HUES48 (cell line): Measurements from ENCODE around the gene ORC6.

Experiments used
- H3K27ac ChIP-seq: one replicate; pipeline ENCODE4 v1.7.0; 2013; ENCODE audit warnings: low read depth, low read length, inconsistent platforms
- H3K27me3 ChIP-seq: 2 replicates; pipeline ENCODE4 v1.6.1; 2013; ENCODE audit warnings: mild to moderate bottlenecking, low read length; ENCODE audit not compliant: control insufficient read depth, insufficient read depth
- H3K36me3 ChIP-seq: 2 replicates; pipeline ENCODE4 v1.6.1; 2013; ENCODE audit warnings: low read length; ENCODE audit not compliant: control insufficient read depth, insufficient read depth
- H3K4me1 ChIP-seq: 2 replicates; pipeline ENCODE4 v1.6.1; 2013; ENCODE audit warnings: mild to moderate bottlenecking, low read length; ENCODE audit not compliant: control insufficient read depth, insufficient read depth
- H3K4me3 ChIP-seq: 2 replicates; pipeline ENCODE4 v1.5.1; 2013; ENCODE audit warnings: mild to moderate bottlenecking, low read depth, low read length
- H3K9ac ChIP-seq: 2 replicates; pipeline ENCODE4 v1.6.1; 2013; ENCODE audit warnings: mild to moderate bottlenecking, low read depth, low read length, moderate library complexity
- H3K9me3 ChIP-seq: 2 replicates; pipeline ENCODE4 v1.6.1; 2013; ENCODE audit warnings: low read length; ENCODE audit not compliant: control insufficient read depth, insufficient read depth

ORC6 gene

DNA sequence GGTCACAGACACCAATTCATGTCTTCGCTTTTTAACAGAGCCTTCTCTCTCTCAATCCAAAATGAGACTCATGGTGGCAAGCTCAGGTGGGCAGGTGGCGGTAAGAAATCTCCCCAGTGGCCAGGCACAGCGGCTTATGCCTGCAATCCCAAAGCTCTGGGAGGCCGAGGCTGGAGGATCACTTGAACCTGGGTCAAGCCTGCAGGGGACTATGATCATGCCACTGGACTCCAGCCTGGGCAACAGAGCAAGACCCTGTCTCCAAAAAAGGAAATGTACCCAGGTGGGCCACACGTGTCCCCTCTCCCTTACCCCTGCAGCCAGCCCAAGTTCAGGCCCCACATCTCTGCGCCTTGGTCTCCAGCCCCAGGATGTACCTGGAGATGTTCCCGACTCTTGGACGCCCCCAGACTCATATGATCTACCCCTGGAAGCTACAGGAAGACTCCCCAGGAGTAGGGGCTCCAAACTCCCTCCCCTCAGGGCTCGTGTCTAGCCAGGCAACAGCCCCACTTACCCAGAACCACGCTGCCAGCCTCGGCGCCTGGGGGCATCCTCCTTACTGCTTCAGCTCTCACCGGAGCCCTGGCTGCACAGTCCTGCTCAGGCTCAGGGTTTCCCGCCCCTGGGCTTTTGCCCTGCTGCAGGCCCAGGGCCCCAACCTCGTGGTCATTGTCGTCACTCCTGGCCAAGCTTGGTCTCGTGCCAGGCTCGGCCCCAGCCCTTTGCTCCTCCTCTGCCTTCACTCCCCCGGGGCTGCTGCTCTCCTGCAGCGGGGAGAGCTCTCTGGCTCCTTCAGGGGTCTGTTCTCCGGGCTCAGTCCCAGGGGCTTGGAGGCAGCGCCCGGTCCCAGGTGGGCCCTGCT lies 42.5 kb downstream of the ORC6 start:
- H3K4me1 ChIP-seq, result no peaks in the 10 kb centered on the region
- H3K4me3 ChIP-seq, result no peak overlapping the region
- no peaks in the 10 kb centered on the region for H3K27me3 ChIP-seq
- no peak overlapping the region for H3K9ac ChIP-seq
- H3K9me3 ChIP-seq, result no peaks in the 10 kb centered on the region
- no peaks in the 10 kb centered on the region for H3K36me3 ChIP-seq
- no peak overlapping the region for H3K27ac ChIP-seq

DNA sequence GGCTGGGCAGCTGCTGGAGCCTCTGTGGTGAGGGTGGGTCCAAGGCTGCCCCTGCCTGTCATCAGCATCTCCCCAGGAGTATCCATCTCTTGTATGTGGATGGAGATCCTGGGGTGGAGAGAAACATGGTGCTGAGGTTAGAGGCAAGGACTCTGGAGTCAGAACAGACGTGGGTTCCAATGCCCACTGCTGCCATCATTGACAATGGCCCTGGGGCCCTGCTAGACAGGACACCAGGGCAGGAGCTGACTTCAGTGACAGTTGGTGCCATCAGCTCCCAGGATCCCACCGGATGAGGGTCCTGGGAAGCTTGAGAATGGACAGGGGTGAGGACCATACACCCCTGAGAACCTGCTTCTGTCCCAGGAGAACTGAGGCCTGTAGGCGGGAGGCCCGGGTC lies 43.1 kb downstream of the ORC6 start:
- Histone ChIP-seq H3K27me3 (no peaks in the 10 kb centered on the region), H3K4me1 (no peaks in the 10 kb centered on the region), H3K9ac (no peak overlapping the region), H3K27ac (no peak overlapping the region), H3K9me3 (no peaks in the 10 kb centered on the region), H3K4me3 (no peak overlapping the region), H3K36me3 (no peaks in the 10 kb centered on the region)

DNA sequence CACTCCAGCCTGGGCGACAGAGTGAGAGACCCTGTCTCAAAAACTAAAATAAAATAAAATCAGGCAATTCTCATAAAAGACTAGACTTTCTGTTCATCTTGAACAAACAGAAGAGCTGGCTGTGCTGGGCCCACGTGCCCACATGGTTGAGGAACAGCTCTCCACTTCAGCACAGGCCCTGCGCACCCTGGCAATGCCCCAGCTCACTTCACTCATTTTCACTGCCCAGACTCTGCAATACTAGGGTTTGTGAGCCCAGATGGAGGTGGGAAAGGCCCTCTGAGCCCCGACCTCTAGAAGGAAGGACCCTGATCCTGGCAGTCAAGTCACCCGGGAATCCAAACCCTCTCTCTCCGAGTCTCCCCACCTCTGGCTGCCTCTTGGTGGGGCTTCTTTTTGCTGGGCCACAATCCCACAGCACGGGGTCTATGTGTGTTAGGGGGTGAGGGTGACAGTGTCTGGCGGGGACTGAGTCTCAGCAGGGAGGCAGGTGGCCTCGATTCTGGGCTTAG lies 43.9 kb downstream of the ORC6 start:
- Histone ChIP-seq H3K9ac (no peak overlapping the region), H3K27ac (no peak overlapping the region), H3K4me3 (no peak overlapping the region), H3K9me3 (no peaks in the 10 kb centered on the region), H3K36me3 (no peaks in the 10 kb centered on the region), H3K27me3 (no peaks in the 10 kb centered on the region), H3K4me1 (no peaks in the 10 kb centered on the region)

DNA sequence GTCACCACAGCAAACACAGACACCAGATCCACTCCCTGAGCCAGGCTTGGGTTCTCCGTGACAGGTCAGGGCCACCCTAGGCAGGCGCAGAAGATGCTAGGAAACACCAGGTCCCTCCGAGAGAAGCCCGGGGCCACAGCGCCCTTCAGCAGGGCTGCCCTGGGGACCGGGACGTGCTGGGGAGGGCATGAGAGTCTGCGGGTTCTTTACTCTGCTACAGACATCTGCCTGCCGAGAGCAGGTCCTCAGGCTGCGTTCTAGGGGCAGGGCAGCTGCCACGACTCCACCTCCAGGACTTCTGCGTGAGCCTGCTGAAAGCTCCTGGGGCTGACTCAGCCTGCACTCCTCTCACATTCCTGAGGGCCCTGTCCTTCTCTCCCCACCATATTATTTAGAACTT lies 47.2 kb downstream of the ORC6 start:
- Histone ChIP-seq H3K36me3 (no peaks in the 10 kb centered on the region), H3K4me1 (no peaks in the 10 kb centered on the region), H3K9me3 (no peaks in the 10 kb centered on the region), H3K9ac (no peak overlapping the region), H3K27me3 (no peaks in the 10 kb centered on the region), H3K4me3 (no peak overlapping the region), H3K27ac (no peak overlapping the region)

DNA sequence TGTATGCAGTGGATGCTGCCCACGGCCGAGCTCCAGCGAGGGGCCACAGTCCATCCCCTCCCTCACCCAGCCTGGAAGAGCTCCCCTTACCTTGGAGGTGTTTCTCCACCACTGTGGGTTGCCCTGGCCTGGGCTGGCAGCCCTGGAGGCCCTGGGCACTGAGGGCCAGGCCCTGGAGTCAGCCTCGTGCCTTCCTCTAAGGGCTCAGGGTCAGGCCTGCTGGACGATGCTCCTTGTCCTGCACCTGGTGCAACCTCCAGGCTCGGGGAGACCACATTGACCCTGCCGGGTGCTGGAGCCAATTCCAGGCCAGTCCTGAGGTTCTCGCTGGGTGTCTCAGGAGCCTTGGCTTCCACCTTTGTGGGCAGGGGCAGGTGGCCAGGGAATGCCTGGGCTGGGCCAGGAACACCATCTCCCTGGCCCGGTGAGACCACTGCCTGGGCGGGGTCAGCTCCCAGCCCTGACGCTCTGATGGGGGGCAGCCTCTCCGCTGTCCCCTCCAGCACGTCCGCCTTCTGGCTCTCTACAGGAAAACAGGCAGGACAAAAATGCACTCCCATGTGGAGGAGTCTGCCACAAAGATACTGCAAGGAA lies 48.3 kb downstream of the ORC6 start:
- Histone ChIP-seq H3K36me3 (no peaks in the 10 kb centered on the region), H3K9me3 (no peaks in the 10 kb centered on the region), H3K9ac (no peak overlapping the region), H3K27ac (no peak overlapping the region), H3K4me3 (no peak overlapping the region), H3K27me3 (no peaks in the 10 kb centered on the region), H3K4me1 (no peaks in the 10 kb centered on the region)

DNA sequence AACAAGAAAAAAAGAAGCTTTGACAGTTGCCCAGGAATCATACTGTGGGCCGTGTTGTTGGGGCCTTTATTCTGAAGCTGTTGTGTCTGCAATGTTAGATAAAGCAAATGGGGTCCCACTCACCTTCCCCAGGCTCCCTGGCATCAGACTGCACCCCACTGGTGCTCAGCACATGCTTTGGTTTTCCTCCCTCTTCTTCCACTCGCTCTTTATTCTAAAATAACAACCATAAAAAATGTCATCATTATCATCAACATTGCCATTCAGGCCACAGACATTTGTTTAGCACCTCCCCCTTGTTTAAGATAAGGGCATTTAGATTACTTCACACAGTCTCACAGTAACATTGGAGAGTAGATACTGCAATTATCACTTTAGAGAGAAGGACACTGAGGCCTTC lies 50.5 kb downstream of the ORC6 start:
- no peaks in the 10 kb centered on the region for H3K9me3 ChIP-seq
- H3K27ac ChIP-seq, result no peak overlapping the region
- H3K27me3 ChIP-seq, result no peaks in the 10 kb centered on the region
- H3K4me3 ChIP-seq, result no peak overlapping the region
- no peak overlapping the region for H3K9ac ChIP-seq
- H3K36me3 ChIP-seq, result no peaks in the 10 kb centered on the region
- H3K4me1 ChIP-seq, result peaks cover 7% of the 10 kb centered on the region; the same call in 1 of the 2 replicates

DNA sequence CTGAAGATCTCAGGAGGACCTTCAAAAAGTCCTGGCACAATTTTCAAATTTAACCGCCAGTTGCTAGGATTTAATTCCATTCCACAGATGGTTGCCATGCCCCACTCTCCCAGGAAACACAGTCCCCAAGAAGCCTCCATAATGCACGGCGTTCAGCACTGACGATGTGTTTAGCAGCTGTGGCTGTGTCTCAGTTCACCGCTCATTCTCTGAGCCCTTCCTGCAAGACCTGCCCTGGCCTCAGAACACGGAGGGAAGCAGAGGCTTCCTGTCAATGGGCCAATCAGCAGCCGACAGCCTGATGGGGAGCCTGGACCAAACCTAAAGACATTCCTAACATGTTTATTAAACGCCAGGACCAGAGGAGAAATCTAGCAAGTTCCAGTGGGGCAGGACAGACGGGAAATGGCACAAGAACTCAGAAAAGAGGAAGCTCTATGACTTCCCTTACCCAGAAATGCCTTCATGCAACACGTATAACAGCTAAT lies 53.8 kb downstream of the ORC6 start:
- Histone ChIP-seq H3K9me3 (no peaks in the 10 kb centered on the region), H3K4me3 (no peak overlapping the region), H3K36me3 (no peaks in the 10 kb centered on the region), H3K4me1 (peaks cover 10% of the 10 kb centered on the region; the same call in 1 of the 2 replicates), H3K9ac (no peak overlapping the region), H3K27me3 (no peaks in the 10 kb centered on the region), H3K27ac (no peak overlapping the region)

DNA sequence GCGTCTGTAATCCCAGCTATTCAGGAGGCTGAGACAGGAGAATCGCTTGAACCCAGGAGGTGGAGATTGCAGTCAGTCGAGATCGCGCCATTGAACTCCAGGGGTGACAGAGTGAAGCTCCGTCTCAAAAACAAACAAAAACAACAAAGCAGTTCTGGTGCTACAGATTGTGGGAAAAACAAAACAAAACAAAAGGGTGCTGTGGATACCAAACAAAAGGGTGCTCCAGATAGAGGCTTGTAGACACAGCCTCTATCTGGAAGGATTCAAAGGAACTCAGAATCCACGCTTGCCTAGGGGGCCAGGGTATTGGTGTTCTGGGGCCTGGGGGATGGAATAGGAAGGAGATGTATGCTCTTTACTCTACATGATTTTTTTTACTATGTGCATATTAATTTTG lies 56.2 kb downstream of the ORC6 start:
- Histone ChIP-seq H3K4me1 (peaks cover 16% of the 10 kb centered on the region), H3K36me3 (no peaks in the 10 kb centered on the region), H3K4me3 (no peak overlapping the region), H3K9me3 (no peaks in the 10 kb centered on the region), H3K27ac (no peak overlapping the region), H3K27me3 (no peaks in the 10 kb centered on the region), H3K9ac (no peak overlapping the region)

DNA sequence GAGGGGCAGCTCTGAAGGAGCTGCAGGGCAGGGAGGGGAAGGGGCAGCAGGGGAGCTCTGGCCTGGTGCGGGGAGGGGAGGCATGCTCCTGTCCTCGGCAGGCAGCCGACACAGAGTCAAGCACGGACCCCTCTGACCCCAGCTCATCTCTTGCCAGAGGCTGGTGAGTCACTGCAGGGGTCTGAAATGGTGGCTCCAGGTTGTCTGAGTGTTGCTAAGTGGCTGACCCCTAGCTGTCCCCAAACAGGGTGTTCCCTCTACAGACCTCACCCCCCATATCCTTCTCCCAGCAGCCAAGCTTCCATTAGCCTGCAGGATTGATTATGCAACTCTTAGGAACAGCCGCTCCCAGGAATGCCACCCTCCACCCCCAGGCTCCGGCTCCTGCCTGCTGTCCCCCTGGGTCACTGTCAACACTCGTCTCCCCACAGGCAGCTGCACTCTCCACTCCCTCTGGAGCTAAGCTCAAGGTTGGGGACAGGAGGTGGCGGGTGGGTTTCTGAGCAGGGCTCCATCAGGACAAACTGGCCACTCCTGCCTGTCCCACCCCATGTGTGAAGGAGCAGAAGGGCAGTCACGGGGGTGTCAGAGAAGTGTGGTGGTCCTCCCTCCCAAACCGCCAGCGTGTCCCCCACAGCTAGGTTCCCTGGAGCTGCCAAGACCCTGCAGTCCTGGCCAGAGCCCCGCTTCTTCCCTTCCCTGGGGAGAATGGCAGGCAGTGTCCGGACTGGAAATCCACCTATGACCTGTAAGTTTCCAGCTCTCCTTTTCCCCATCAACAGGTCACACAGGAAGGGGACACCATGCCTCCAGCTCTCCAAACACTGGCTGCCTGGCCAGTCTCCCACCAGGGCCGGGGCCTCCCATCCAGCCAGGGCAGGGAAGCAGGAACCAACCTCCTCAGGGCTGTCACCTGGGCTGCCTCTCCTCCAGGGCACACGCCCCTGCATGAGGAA lies 57.6 kb downstream of the ORC6 start:
- Histone ChIP-seq H3K4me3 (no peak overlapping the region), H3K4me1 (peaks cover 16% of the 10 kb centered on the region), H3K36me3 (no peaks in the 10 kb centered on the region), H3K9me3 (no peaks in the 10 kb centered on the region), H3K9ac (no peak overlapping the region), H3K27me3 (no peaks in the 10 kb centered on the region), H3K27ac (peak overlapping the region; percentile 32)
